ENCODE results near the gene EPX.
"Not testable (repeated sequence)": the region's sequence is repeated elsewhere in the genome, so short reads cannot be mapped to it uniquely, and the experiment has no call there.

Gene EPX

DNA sequence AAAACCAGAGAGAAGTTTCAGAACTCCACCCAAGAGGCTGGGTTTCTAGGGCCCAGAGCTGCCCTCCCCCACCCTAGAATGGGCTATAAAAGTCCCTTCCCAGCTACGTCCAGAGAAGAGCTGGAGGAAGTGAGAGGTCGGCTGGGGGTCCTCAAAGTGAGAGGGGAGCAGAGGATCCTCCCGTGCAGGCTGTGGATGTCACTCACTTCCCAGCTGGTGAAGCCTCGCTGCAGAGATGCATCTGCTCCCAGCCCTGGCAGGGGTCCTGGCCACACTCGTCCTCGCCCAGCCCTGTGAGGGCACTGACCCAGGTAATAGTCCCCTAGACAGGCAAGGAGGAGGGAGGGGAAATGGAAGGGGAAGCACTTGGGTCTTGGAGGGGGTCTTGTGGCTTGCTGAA is at the start of gene EPX:
EPX (plus strand) TSS at position 115 of the 400 bp plus-strand sequence; CDS start at position 236, 121 bp downstream.
- in situ Hi-C loops (cut with HindIII; ENCODE audit: low pct_unique_long_range_greater_than_20kb, low sequenced_read_pairs) = no loop called here
- DNase-seq (ENCODE audit: low read depth in 1 of 2, low spot score in 1 of 2) = no peak
- no peak for TF ChIP-seq JUND (IDR thresholded peaks at IDR 0.05; ENCODE audit: low read depth)

DNA sequence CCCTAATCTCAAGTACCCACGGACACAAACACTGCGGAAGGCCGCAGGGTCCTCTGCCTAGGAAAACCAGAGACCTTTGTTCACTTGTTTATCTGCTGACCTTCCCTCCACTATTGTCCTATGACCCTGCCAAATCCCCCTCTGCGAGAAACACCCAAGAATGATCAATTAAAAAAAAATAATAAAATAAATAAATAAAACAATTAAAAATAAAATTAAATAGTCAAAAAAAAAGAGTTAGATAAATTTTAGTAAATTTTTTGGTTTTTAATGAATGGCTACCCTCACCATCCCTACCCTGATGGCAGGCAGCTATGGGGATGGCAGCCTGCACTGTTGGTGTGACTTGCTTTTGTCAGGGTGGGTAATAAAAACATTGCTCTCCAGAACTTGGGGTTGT is 49.2 kb upstream of the EPX start:
- DNase-seq (ENCODE audit: low read depth in 1 of 2, low spot score in 1 of 2); in situ Hi-C loops (cut with HindIII; ENCODE audit: low pct_unique_long_range_greater_than_20kb, low sequenced_read_pairs): not testable (repeated sequence)

GRCh38 chr17:58144801-58145200 is 47.7 kb upstream of the EPX start:
- in situ Hi-C loops (cut with HindIII; ENCODE audit: low pct_unique_long_range_greater_than_20kb, low sequenced_read_pairs) = no loop called here
- no peak for TF ChIP-seq JUND (IDR thresholded peaks at IDR 0.05; ENCODE audit: low read depth)
- no peak for DNase-seq (ENCODE audit: low read depth in 1 of 2, low spot score in 1 of 2)

GRCh38 chr17:58147930-58148434 is 44.5 kb upstream of the EPX start, which contains the start of gene OR4D1:
TSS of gene OR4D1 (plus strand) at chr17:58148384. CDS start at chr17:58155154, 6,770 bp downstream.
- in situ Hi-C loops (cut with HindIII; ENCODE audit: low pct_unique_long_range_greater_than_20kb, low sequenced_read_pairs) = no loop called here
- no peak for DNase-seq (ENCODE audit: low read depth in 1 of 2, low spot score in 1 of 2)
- TF ChIP-seq JUND (IDR thresholded peaks at IDR 0.05; ENCODE audit: low read depth) = no peak

- in situ Hi-C loops (cut with HindIII; ENCODE audit: low pct_unique_long_range_greater_than_20kb, low sequenced_read_pairs) = no loop called here
- no peak for DNase-seq (ENCODE audit: low read depth in 1 of 2, low spot score in 1 of 2)
- no peak for TF ChIP-seq JUND (IDR thresholded peaks at IDR 0.05; ENCODE audit: low read depth)
These were observed 43.9 kb upstream of the EPX start for GRCh38 chr17:58148609-58149008.

DNA sequence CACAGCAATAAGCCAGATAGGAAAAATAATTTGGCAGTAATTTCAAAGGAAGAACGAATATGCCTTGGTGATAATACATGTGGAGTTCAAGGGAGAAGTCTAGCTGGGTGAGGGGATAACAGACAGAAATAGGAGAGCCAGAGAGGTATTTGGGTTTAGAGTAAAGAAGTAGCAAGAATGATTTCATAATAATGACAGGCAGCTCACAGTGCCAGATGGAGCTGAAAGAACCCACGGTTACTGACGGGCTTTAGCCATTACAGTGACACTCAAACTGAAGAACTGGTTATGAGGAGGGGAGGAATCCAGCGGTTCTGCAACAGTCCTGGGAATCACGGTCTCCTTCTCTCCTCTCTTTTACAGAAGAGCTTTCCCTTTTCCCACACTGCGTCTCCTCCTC is 42.1 kb upstream of the EPX start:
- TF ChIP-seq JUND (IDR thresholded peaks at IDR 0.05; ENCODE audit: low read depth) = no peak
- in situ Hi-C loops (cut with HindIII; ENCODE audit: low pct_unique_long_range_greater_than_20kb, low sequenced_read_pairs) = no loop called here
- DNase-seq (ENCODE audit: low read depth in 1 of 2, low spot score in 1 of 2) = no peak

DNA sequence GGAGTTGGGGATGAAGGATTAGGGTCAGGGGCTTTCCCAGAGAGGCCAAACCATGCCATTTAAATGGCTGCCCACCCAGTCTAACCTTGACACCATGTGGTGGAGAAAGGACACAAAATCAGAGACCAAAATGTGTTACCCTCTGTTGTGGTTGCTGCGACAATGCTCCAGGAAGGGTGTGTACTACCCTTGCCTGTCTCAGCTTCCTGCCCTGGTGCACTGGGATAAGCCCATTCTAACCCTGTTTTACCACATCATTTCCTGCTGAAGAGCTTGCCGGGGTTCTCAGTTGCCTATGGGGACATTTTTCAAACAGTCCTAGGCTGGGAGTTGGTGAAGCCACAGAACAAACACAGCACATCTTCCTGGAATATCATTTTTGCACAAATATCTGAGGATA is 39.5 kb upstream of the EPX start:
- in situ Hi-C loops (cut with HindIII; ENCODE audit: low pct_unique_long_range_greater_than_20kb, low sequenced_read_pairs) = no loop called here
- no peak for TF ChIP-seq JUND (IDR thresholded peaks at IDR 0.05; ENCODE audit: low read depth)

GRCh38 chr17:58153671-58154070 is 38.9 kb upstream of the EPX start:
- peak in 1 of 2 experiments; percentile 5 for DNase-seq (ENCODE audit: low read depth in 1 of 2, low spot score in 1 of 2)
- no peak for TF ChIP-seq JUND (IDR thresholded peaks at IDR 0.05; ENCODE audit: low read depth)
- in situ Hi-C loops (cut with HindIII; ENCODE audit: low pct_unique_long_range_greater_than_20kb, low sequenced_read_pairs) = no loop called here

More for the DNA sequence above, 39.5 kb upstream of the EPX start:
- no peak for DNase-seq (ENCODE audit: low read depth in 1 of 2, low spot score in 1 of 2)

- in situ Hi-C loops (cut with HindIII; ENCODE audit: low pct_unique_long_range_greater_than_20kb, low sequenced_read_pairs) = no loop called here
- no peak for TF ChIP-seq JUND (IDR thresholded peaks at IDR 0.05; ENCODE audit: low read depth)
- no peak for DNase-seq (ENCODE audit: low read depth in 1 of 2, low spot score in 1 of 2)
These were observed 35.4 kb upstream of the EPX start for GRCh38 chr17:58156839-58157803.

- in situ Hi-C loops (cut with HindIII; ENCODE audit: low pct_unique_long_range_greater_than_20kb, low sequenced_read_pairs) = no loop called here
- no peak for TF ChIP-seq JUND (IDR thresholded peaks at IDR 0.05; ENCODE audit: low read depth)
These were observed 34.3 kb upstream of the EPX start for GRCh38 chr17:58158181-58158580.

DNA sequence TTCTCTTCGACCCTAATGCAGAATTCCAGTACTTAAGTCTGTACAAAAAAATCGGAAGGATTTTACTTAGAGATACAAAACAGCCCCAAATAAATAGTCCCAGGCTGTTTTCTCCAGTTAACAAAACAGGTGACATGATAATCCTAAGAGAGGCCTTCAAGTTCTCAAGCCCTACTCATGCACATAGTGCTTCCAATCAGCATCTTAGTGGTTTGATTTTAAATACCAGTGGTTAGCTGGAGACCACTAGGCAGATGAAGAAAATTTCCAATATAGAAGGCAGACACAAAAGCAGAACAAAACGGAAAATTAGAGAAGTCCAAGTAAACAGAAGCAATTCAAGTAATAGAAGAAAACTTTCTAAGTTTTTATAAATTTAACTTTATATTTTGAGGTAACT is 31.0 kb upstream of the EPX start:
- no peak for TF ChIP-seq JUND (IDR thresholded peaks at IDR 0.05; ENCODE audit: low read depth)
- in situ Hi-C loops (cut with HindIII; ENCODE audit: low pct_unique_long_range_greater_than_20kb, low sequenced_read_pairs) = no loop called here
- DNase-seq (ENCODE audit: low read depth in 1 of 2, low spot score in 1 of 2) = no peak

More at GRCh38 chr17:58158181-58158580, 34.3 kb upstream of the EPX start:
- no peak for DNase-seq (ENCODE audit: low read depth in 1 of 2, low spot score in 1 of 2)

- TF ChIP-seq JUND (IDR thresholded peaks at IDR 0.05; ENCODE audit: low read depth) = no peak
- in situ Hi-C loops (cut with HindIII; ENCODE audit: low pct_unique_long_range_greater_than_20kb, low sequenced_read_pairs) = no loop called here
- DNase-seq (ENCODE audit: low read depth in 1 of 2, low spot score in 1 of 2) = peak in 1 of 2 experiments; percentile 33
These were observed 26.5 kb upstream of the EPX start for GRCh38 chr17:58165981-58166380.

- in situ Hi-C loops (cut with HindIII; ENCODE audit: low pct_unique_long_range_greater_than_20kb, low sequenced_read_pairs) = no loop called here
- no peak for DNase-seq (ENCODE audit: low read depth in 1 of 2, low spot score in 1 of 2)
These were observed 25.8 kb upstream of the EPX start, which contains the start of gene OR4D2 for GRCh38 chr17:58166682-58167081. TSS of gene OR4D2 (plus strand) at chr17:58166982. CDS start at chr17:58169656, 2,674 bp downstream.

More at GRCh38 chr17:58166682-58167081, 25.8 kb upstream of the EPX start, which contains the start of gene OR4D2:
- no peak for TF ChIP-seq JUND (IDR thresholded peaks at IDR 0.05; ENCODE audit: low read depth)

Measured in T47D (cell line).